Middle frontal gyrus (tissue), 1 donor: Measurements from ENCODE around the gene NFIA.

ENCODE experiments used
- DNase-seq: peaks from one replicate; pipeline ENCODE4 v3.0.0-alpha.2; 2015; ENCODE audit warnings: low spot score; ENCODE audit errors: extremely low spot score

Gene NFIA

DNA sequence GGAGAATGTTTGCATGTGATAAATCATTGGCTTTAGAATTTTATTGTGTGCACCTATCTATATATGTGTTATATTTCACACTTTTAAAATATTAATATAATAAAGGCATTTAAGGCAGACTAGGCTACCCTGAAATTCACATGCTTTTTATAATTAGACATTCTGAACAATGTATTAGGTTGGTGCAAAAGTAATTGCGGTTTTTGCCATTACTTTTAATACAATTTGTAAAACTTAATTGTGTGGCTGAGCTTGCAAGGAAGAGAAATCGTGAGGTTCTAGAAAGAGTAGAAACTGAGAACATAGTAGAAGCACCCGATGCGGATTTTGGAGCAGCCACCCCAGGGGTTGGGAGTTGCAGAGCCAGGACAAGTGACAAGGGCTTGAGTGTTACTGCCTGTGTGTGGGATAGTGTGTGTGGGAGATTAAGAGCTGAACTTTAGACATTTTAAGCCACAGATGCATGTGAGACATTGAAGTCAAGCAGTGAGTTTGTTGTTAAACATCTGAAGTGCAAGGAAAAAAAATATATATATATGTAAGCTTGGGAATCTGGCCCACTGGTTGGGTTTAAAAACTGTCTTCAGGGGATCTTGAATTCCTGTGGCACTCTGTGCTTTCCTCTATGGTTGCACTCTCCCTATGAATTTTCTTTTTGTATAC is 398.0 kb downstream of the NFIA start:
- DNase-seq, result no peak

DNA sequence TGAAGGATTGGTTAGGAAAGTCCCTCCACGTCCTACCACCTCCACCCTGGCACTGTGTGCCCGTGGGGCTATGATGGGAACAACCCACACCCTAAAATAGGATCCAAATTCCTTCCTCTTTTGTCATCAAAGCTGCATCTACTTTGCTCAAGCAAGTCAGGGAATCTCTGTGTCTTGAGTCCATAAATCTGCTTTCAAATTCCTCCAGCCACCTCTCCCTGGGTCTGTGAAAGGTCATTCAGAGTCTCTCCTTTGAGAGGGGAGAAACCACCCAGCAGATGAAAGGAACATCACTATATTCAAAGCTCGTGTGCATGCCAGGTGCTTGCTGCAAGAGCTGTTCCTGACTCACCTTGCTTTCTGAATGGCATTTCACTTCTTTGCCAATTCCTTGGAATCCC is 399.0 kb downstream of the NFIA start:
- no peak for DNase-seq

DNA sequence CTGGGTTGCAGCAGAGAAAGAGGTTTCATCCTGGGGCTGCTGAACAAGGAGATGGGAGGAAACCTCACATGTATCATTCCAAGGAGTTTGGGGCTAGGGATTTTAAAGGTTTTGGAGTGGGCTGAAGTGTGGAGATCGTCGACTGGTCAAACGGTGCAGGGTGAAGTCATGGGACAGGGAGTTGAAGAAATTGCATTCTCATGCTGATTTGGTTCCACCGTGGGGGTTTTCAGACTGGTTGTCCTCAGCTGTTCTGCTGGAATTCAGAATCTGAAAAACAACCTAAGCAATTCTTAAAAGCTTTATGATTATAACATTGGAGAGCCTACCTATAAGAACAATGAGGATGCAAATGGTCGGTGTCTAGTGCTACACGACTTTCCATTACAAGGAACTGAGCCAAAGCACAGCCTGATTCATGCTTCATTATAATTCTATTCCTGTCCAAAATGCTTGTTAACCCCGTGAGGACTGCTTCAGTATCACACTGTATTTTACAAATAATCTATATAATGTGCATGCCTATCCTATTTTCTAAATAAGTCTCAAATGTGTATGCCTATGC is 399.9 kb downstream of the NFIA start:
- DNase-seq, result no peak

- DNase-seq, result no peak
These were observed 404.6 kb downstream of the NFIA start for GRCh38 chr1:61486783-61487536.

DNA sequence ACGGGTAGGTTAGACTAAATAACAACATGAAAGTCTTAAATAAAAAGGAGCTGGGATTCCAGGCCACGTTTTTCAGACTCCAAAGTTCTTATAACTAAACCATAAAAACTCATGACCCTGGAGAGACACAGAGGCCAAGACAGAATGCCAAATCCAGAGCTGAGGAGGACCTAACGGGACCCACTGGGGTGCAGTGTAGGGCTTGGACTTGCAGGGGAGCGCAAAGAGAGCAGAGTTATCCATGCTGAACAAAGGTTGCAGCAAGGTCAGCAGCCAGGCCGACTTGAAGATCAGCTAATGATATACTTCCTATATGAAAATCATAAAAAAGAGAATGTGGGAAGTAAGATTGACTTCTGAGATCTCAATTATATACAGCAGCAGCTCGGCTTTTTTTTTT is 405.4 kb downstream of the NFIA start:
- no peak for DNase-seq

- DNase-seq, result no peak
These were observed 408.6 kb downstream of the NFIA start for GRCh38 chr1:61490924-61491323.

DNA sequence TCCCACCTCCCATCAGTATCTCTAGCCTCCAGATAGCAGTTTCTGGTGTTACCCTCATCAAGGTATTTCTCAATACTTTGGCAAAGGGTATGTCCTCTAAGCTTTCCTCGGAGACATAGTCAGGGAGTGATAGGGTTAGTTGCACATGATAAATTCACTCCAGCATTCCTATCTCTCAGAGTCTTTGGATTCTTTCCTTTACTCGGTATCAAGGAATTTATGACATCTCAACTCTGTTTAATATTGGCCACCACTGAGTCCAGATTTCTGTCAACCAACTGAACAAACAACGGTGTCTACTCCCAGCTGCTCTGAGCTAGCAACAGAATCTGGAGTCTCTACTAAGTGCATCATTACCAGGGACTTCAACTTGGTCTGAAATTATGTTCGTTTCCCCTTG is 409.1 kb downstream of the NFIA start:
- no peak for DNase-seq

GRCh38 chr1:61494000-61494399 is 411.6 kb downstream of the NFIA start:
- DNase-seq, result no peak

GRCh38 chr1:61496501-61496900 is 414.1 kb downstream of the NFIA start:
- no peak for DNase-seq

- no peak for DNase-seq
These were observed 414.7 kb downstream of the NFIA start for GRCh38 chr1:61497013-61497412.

- DNase-seq, result no peak
These were observed 416.0 kb downstream of the NFIA start for GRCh38 chr1:61498342-61498741.

GRCh38 chr1:61501971-61502916 is 419.9 kb downstream of the NFIA start:
- no peak for DNase-seq

GRCh38 chr1:61504305-61504704 is 421.9 kb downstream of the NFIA start:
- no peak for DNase-seq

GRCh38 chr1:61504852-61505390 is 422.6 kb downstream of the NFIA start:
- DNase-seq, result no peak

DNA sequence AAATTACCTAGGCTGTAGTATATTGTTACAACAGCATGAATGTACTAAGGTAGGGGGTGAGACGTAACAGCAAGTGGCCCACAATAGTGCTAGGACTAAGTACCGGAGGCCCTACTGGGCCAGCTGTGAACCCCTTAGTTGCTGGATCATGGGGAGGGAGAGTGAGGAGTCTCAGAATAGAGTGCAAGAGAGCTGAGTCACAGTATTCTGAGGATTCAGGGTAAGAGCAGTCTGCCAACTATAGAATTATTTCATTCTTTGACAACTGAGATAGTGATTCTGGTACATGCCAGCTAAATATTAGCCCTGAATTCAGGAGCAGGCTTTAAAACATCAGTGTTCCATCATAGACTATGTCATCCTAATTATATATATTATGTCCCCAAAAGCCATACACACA is 423.9 kb downstream of the NFIA start:
- DNase-seq, result no peak

DNA sequence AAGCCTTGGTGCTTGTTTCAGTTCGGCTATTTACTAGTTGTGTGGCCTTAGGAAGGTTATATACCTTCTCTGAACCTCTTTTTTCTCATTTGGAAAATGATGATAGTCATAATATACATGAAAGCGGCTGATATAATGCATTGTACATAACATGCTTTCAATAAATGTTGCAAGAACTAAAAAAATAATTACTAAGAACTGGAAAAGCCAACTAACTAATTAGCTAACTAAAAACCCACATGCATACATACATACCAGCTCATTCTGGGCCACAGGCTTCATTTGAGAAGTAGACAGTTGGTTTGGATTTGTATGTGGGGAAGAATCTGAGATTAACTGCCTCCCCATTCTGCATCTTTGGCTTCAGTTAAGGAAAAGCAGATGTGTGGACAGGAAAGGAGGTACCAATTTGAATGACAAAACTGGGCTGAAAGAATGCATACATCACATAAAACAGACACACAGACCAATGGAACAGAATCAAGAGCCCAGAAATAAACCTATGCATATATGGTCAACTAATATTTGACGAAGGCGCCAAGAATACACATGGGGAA is 424.7 kb downstream of the NFIA start:
- no peak for DNase-seq
